IMR-90 (cell line): ENCODE measurements around the gene GNG12. TPM values are rescaled to one million over a fixed set of nuclear protein-coding genes. Genes with fewer than 3 reads are reported as not detected.

Experiments
- ATAC-seq: fragments of 200-7000 bp; cut with Tn5 transposase; 2 replicates; pipeline ENCODE4 v1.9.1; 2020; ENCODE audit warnings: low read depth, mild to moderate bottlenecking, moderate library complexity
- BruUV-seq: library from RNA; stranded (reverse); fragments of 400-500 nt; replicated peaks from 2 replicates; lab custom pipeline; 2021; lab: Mats Ljungman, UMichigan
- CTCF ChIA-PET: fragments of 300-600 bp; formaldehyde crosslinking; extraction: SDS; loops from one replicate; lab custom pipeline; 2021; ENCODE audit warnings: antibody characterized with exemption; lab: Yijun Ruan, JAX
- POLR2A ChIA-PET: fragments of 300-600 bp; sonication (Branson Sonifier 250); formaldehyde crosslinking; loops from one replicate; lab custom pipeline; 2022; ENCODE audit warnings: antibody characterized with exemption; ENCODE audit not compliant: unreplicated experiment; lab: Charles Lee
- DNase-seq: peaks from one replicate; pipeline ENCODE4 v3.0.0; 2013
- H2AFZ ChIP-seq: replicated peaks from 2 replicates; pipeline ENCODE3; 2013; ENCODE audit warnings: low read length, mild to moderate bottlenecking; ENCODE audit not compliant: poor library complexity
- H2AK5ac ChIP-seq: 2 replicates; pipeline ENCODE4 v1.6.1; 2013; ENCODE audit warnings: low read depth, low read length, inconsistent platforms
- H2AK9ac ChIP-seq: replicated peaks from 2 replicates; pipeline ENCODE3; 2013; ENCODE audit warnings: mild to moderate bottlenecking, low read depth, low read length, moderate library complexity; ENCODE audit not compliant: poor library complexity
- H2BK120ac ChIP-seq: 2 replicates; pipeline ENCODE4 v1.6.1; 2013; ENCODE audit warnings: low read depth, low read length, inconsistent platforms
- H2BK15ac ChIP-seq: 3 replicates; pipeline ENCODE4 v1.6.1; 2013; ENCODE audit warnings: low read depth, low read length, inconsistent platforms
- H2BK20ac ChIP-seq: 2 replicates; pipeline ENCODE4 v1.6.1; 2013; ENCODE audit warnings: low read depth, mild to moderate bottlenecking, inconsistent platforms, low read length, moderate library complexity
- H2BK5ac ChIP-seq: 2 replicates; pipeline ENCODE4 v1.6.1; 2013; ENCODE audit warnings: mild to moderate bottlenecking, low read depth, low read length, inconsistent platforms; ENCODE audit not compliant: poor library complexity, severe bottlenecking
- H3K14ac ChIP-seq: replicated peaks from 2 replicates; pipeline ENCODE4 v1.6.1; 2013; ENCODE audit warnings: low read depth, low read length, inconsistent platforms
- H3K18ac ChIP-seq: 2 replicates; pipeline ENCODE4 v1.6.1; 2013; ENCODE audit warnings: low read depth, low read length, control low read depth
- H3K23ac ChIP-seq: 2 replicates; pipeline ENCODE4 v1.6.1; 2013; ENCODE audit warnings: low read depth, low read length, inconsistent platforms
- H3K27ac ChIP-seq: 2 replicates; pipeline ENCODE4 v1.5.1; 2013; ENCODE audit warnings: mild to moderate bottlenecking, control low read depth, low read length; ENCODE audit not compliant: insufficient read depth
- H3K27me3 ChIP-seq: 2 replicates; pipeline ENCODE4 v1.6.1; 2013; ENCODE audit warnings: low read length; ENCODE audit not compliant: control insufficient read depth, insufficient read depth
- H3K36me3 ChIP-seq: 2 replicates; pipeline ENCODE4 v1.6.1; 2013; ENCODE audit warnings: low read length, mixed read lengths; ENCODE audit not compliant: control insufficient read depth, insufficient read depth
- H3K4ac ChIP-seq: 2 replicates; pipeline ENCODE4 v1.6.1; 2013; ENCODE audit warnings: low read depth, low read length, inconsistent platforms
- H3K4me1 ChIP-seq: 2 replicates; pipeline ENCODE4 v1.6.1; 2013; ENCODE audit warnings: low read length, mixed read lengths; ENCODE audit not compliant: control insufficient read depth, insufficient read depth
- H3K4me2 ChIP-seq: 2 replicates; pipeline ENCODE4 v1.6.1; 2013; ENCODE audit warnings: low read depth, mild to moderate bottlenecking, control low read depth, low read length, moderate library complexity
- H3K4me3 ChIP-seq: 2 replicates; pipeline ENCODE4 v1.5.1; 2013; ENCODE audit warnings: low read depth, mild to moderate bottlenecking, control low read depth, low read length, moderate library complexity; ENCODE audit not compliant: insufficient read depth
- H3K56ac ChIP-seq: 2 replicates; pipeline ENCODE4 v1.6.1; 2013; ENCODE audit warnings: low read length, inconsistent platforms; ENCODE audit not compliant: insufficient read depth; ENCODE audit errors: extremely low read depth
- H3K79me1 ChIP-seq, 2 experiments: 2 replicates each; pipeline ENCODE4 v1.6.1; 2013; ENCODE audit warnings: low read length in 2 of 2, inconsistent platforms in 1 of 2, low read depth in 1 of 2
- H3K9ac ChIP-seq: 2 replicates; pipeline ENCODE4 v1.6.1; 2013; ENCODE audit warnings: low read depth, low read length, control low read depth
- H3K9me1 ChIP-seq: 2 replicates; pipeline ENCODE4 v1.6.1; 2013; ENCODE audit warnings: low read length, inconsistent platforms; ENCODE audit not compliant: insufficient read depth
- H3K9me3 ChIP-seq: 2 replicates; pipeline ENCODE4 v1.6.1; 2013; ENCODE audit warnings: low read length; ENCODE audit not compliant: control insufficient read depth, insufficient read depth
- H4K20me1 ChIP-seq: 2 replicates; pipeline ENCODE4 v1.6.1; 2013; ENCODE audit warnings: low read length, inconsistent platforms; ENCODE audit not compliant: insufficient read depth
- H4K5ac ChIP-seq: 2 replicates; pipeline ENCODE4 v1.6.1; 2013; ENCODE audit warnings: mild to moderate bottlenecking, low read depth, low read length, control low read depth
- H4K8ac ChIP-seq, 2 experiments: 2 replicates each; pipeline ENCODE4 v1.6.1; 2013; ENCODE audit warnings: low read depth in 2 of 2, low read length in 2 of 2, control low read depth in 1 of 2, inconsistent platforms in 1 of 2
- H4K91ac ChIP-seq: 2 replicates; pipeline ENCODE4 v1.6.1; 2013; ENCODE audit warnings: low read depth, low read length, inconsistent platforms; ENCODE audit not compliant: insufficient read depth
- BHLHE40 ChIP-seq: fragments of 150-350 bp; IDR thresholded peaks from 2 replicates; pipeline ENCODE4 v1.6.1; 2016; ENCODE audit warnings: mild to moderate bottlenecking, low read depth, low read length
- CEBPB ChIP-seq: IDR thresholded peaks from 2 replicates; pipeline ENCODE4 v1.6.1; 2012; ENCODE audit warnings: low read depth, low read length, improper control_type of control experiment
- CHD1 ChIP-seq: IDR thresholded peaks from 2 replicates; pipeline ENCODE4 v1.6.1; 2012; ENCODE audit warnings: low read depth, low read length, improper control_type of control experiment
- MAFK ChIP-seq: IDR thresholded peaks from 2 replicates; pipeline ENCODE4 v1.6.1; 2012; ENCODE audit warnings: low read depth, low read length, improper control_type of control experiment
- MAZ ChIP-seq: IDR thresholded peaks from 2 replicates; pipeline ENCODE4 v1.6.1; 2012; ENCODE audit warnings: low read depth, mild to moderate bottlenecking, low read length, improper control_type of control experiment, moderate library complexity, borderline replicate concordance
- MXI1 ChIP-seq: IDR thresholded peaks from 2 replicates; pipeline ENCODE4 v1.6.1; 2012; ENCODE audit warnings: low read depth, mild to moderate bottlenecking, low read length, moderate library complexity, borderline replicate concordance
- NFE2L2 ChIP-seq: fragments of 150-350 bp; IDR thresholded peaks from 2 replicates; pipeline ENCODE4 v1.6.1; 2016; ENCODE audit warnings: low read depth, mild to moderate bottlenecking, low read length
- POLR2A ChIP-seq: IDR thresholded peaks from 2 replicates; pipeline ENCODE4 v1.6.1; 2012; ENCODE audit warnings: mild to moderate bottlenecking, low read depth, low read length
- RAD21 ChIP-seq: IDR thresholded peaks from 2 replicates; pipeline ENCODE4 v1.6.1; 2012; ENCODE audit warnings: low read length, improper control_type of control experiment
- RCOR1 ChIP-seq: IDR thresholded peaks from 2 replicates; pipeline ENCODE4 v1.6.1; 2012; ENCODE audit warnings: mild to moderate bottlenecking, low read length, improper control_type of control experiment; ENCODE audit not compliant: insufficient replicate concordance
- RFX5 ChIP-seq: IDR thresholded peaks from 2 replicates; pipeline ENCODE4 v1.8.0; 2012; ENCODE audit warnings: low read depth, mild to moderate bottlenecking, low read length, moderate library complexity
- SMC3 ChIP-seq: fragments of 150-350 bp; IDR thresholded peaks from 2 replicates; pipeline ENCODE4 v1.6.1; 2016; ENCODE audit warnings: low read depth, mild to moderate bottlenecking, antibody characterized with exemption, low read length, moderate library complexity
- WGBS, 2 experiments: methylation state at CpG; one replicate each; pipeline versions ENCODE4 v1.1.5 to v1.1.7; 2013; ENCODE audit warnings: missing lambda C conversion rate in 2 of 2; ENCODE audit not compliant: insufficient read length in 1 of 2; ENCODE audit errors: extremely low coverage in 2 of 2; 5-methylcytosine and 5-hydroxymethylcytosine counted together
- dilution Hi-C: fragments of 300-500 bp; cut with HindIII; formaldehyde crosslinking; loops from one replicate; pipeline ENCODE4 v1.14.3; 2018; ENCODE audit warnings: low sequenced_read_pairs; ENCODE audit not compliant: unreplicated experiment
- in situ Hi-C: fragments of 300-500 bp; cut with MboI; formaldehyde crosslinking; loops from 3 replicates; pipeline ENCODE4 v1.14.3; 2019; ENCODE audit warnings: low sequenced_read_pairs, inconsistent platforms, mixed read lengths
- intact Hi-C: fragments of 100-400 bp; cut with micrococcal nuclease; formaldehyde crosslinking; loops from 2 replicates; pipeline ENCODE4 v1.10.0; 2022
- polyA plus RNA-seq, 3 experiments: library from polyadenylated mRNA; depleted of rRNA; stranded (reverse); fragments of >200 nt; gene quantifications; 2 replicates each; pipeline ENCODE4 v1.2.3, GENCODE V29; 2012; ENCODE audit warnings: low replicate concordance in 1 of 3
- total RNA-seq: library from RNA; depleted of rRNA; stranded (reverse); fragments of >200 nt; gene quantifications from 2 replicates; pipeline ENCODE4 v1.2.3, GENCODE V29; 2012
- TF ChIP-seq, protein P1 (sequence below): fragments of 150-350 bp; IDR thresholded peaks from 2 replicates; pipeline ENCODE4 v1.6.1; 2017; ENCODE audit warnings: mild to moderate bottlenecking, antibody characterized with exemption, low read length, low read depth
- TF ChIP-seq, protein P2 (sequence below): conservative IDR thresholded peaks from 2 replicates; pipeline ENCODE4 v1.5.1; 2012; ENCODE audit warnings: mild to moderate bottlenecking, low read depth, low read length, improper control_type of control experiment

GNG12 gene
- total and polyA plus RNA-seq, 2 of the 4 experiments (the other 2 are of a cell fraction), result 92.3 to 132 TPM

DNA sequence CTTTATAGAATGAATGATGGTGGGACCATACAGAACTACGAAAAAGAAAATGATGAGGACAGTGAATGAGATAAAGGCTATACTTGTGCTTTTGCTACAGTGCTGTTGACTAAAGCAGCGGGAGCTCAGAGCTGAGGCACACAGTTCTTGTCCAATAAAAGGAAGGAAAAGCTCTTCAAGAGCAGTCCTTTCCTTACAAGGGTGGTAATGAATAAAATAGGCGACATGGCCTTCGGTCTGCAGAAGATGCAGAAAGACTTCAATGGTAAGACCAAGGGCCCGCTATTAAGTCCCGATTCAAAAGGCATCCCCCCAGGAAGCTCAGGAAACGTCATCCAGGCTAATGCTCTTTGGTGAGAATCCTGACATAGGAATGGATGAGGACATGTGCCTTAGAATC, 44.4 kb downstream of the GNG12 start:
- Histone ChIP-seq H2BK20ac (no peak overlapping the region), H3K56ac (no peak overlapping the region), H3K4ac (peak overlapping the region; percentile 2; the same call in 1 of the 2 replicates), H3K4me2 (no peak overlapping the region), H3K27ac (no peak overlapping the region), H2AK9ac (no peak overlapping the region), H3K9me3 (no peaks in the 10 kb centered on the region), H2BK15ac (no peak overlapping the region), H3K4me1 (peaks cover 31% of the 10 kb centered on the region), H3K9me1 (peaks cover 33% of the 10 kb centered on the region), H4K91ac (peak overlapping the region; percentile 1; the same call in 1 of the 2 replicates), H4K5ac (no peak overlapping the region), H3K23ac (no peak overlapping the region; the same call in 1 of the 2 replicates), H2AK5ac (peak overlapping the region; percentile 2; the same call in 1 of the 2 replicates), H3K79me1 (peaks cover 24 to 82% of the 10 kb centered on the region in 2 experiments), H3K4me3 (no peak overlapping the region), H4K8ac (no peak overlapping the region; a peak in 1 of 4 replicates), H3K9ac (no peak overlapping the region), H2BK120ac (no peak overlapping the region), H4K20me1 (peaks cover 34% of the 10 kb centered on the region), H3K27me3 (no peaks in the 10 kb centered on the region), H3K18ac (no peak overlapping the region; the same call in 1 of the 2 replicates), H2AFZ (no peak overlapping the region), H2BK5ac (peak overlapping the region; percentile 0), H3K36me3 (no peaks in the 10 kb centered on the region), H3K14ac (no peak overlapping the region; the same call in 1 of the 2 replicates)
- ChIA-PET POLR2A (no interaction called here), CTCF (interaction anchor here (0.5 to 1.7 kb wide), 4 partner anchors 22 to 253 kb away, joined by 3 to 5 read pairs (median 4); no protein-coding TSS in a partner anchor)
- ATAC-seq (no peak), DNase-seq (no peak)
- BruUV-seq, result no TSS peak
- dilution Hi-C loops, result no loop called here
- no peak for TF ChIP-seq RCOR1
- TF ChIP-seq BHLHE40, result no peak
- no peak for TF ChIP-seq RAD21
- TF ChIP-seq, protein P1, sequence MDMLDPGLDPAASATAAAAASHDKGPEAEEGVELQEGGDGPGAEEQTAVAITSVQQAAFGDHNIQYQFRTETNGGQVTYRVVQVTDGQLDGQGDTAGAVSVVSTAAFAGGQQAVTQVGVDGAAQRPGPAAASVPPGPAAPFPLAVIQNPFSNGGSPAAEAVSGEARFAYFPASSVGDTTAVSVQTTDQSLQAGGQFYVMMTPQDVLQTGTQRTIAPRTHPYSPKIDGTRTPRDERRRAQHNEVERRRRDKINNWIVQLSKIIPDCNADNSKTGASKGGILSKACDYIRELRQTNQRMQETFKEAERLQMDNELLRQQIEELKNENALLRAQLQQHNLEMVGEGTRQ, result no peak
- no peak for TF ChIP-seq MAFK
- no peak for TF ChIP-seq NFE2L2
- no peak for TF ChIP-seq MAZ
- no peak for TF ChIP-seq CEBPB
- TF ChIP-seq, protein P2, sequence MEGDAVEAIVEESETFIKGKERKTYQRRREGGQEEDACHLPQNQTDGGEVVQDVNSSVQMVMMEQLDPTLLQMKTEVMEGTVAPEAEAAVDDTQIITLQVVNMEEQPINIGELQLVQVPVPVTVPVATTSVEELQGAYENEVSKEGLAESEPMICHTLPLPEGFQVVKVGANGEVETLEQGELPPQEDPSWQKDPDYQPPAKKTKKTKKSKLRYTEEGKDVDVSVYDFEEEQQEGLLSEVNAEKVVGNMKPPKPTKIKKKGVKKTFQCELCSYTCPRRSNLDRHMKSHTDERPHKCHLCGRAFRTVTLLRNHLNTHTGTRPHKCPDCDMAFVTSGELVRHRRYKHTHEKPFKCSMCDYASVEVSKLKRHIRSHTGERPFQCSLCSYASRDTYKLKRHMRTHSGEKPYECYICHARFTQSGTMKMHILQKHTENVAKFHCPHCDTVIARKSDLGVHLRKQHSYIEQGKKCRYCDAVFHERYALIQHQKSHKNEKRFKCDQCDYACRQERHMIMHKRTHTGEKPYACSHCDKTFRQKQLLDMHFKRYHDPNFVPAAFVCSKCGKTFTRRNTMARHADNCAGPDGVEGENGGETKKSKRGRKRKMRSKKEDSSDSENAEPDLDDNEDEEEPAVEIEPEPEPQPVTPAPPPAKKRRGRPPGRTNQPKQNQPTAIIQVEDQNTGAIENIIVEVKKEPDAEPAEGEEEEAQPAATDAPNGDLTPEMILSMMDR, result no peak
- no peak for TF ChIP-seq RFX5
- no peak for TF ChIP-seq CHD1
- no peak for TF ChIP-seq MXI1
- TF ChIP-seq POLR2A, result no peak
- TF ChIP-seq SMC3, result no peak
- WGBS, 2 experiments, result 90% methylated on average over 2 of the region's 7 CpGs; no CpG with 5 or more reads in 1 of the 2 experiments
- intact Hi-C loops, result no loop called here
- in situ Hi-C loops, result no loop called here
